H1 (cell line): ENCODE results near the gene UBASH3A. TPM values are rescaled to one million over a fixed set of nuclear protein-coding genes. Genes with fewer than 3 reads are reported as not detected.

Experiments
- CTCF ChIA-PET: fragments of 300-600 bp; sonication (Branson Sonifier 250); formaldehyde crosslinking; loops from one replicate; lab custom pipeline; 2021; ENCODE audit not compliant: partially characterized antibody; lab: Charles Lee
- POLR2A ChIA-PET: fragments of 300-600 bp; sonication (Branson Sonifier 250); formaldehyde crosslinking; loops from one replicate; lab custom pipeline; 2021; ENCODE audit warnings: inconsistent platforms; ENCODE audit not compliant: partially characterized antibody; lab: Charles Lee
- DNase-seq, 2 experiments: peaks; one replicate each; pipeline versions ENCODE4 v3.0.0 to v3.0.0-alpha.2; 2010 to 2022; ENCODE audit warnings: low spot score in 2 of 2, low read depth in 1 of 2, mixed read lengths in 1 of 2
- FAIRE-seq: peaks from 2 replicates; lab custom pipeline; 2011; peaks lifted over from hg19 to GRCh38; lab: Jason Lieb, UNC
- H2AFZ ChIP-seq: 2 replicates; pipeline ENCODE4 v1.8.1; 2012; ENCODE audit warnings: low read length, inconsistent platforms
- H2AK5ac ChIP-seq: 2 replicates; pipeline ENCODE4 v1.6.1; 2013; ENCODE audit warnings: low read depth, low read length
- H2BK120ac ChIP-seq: replicated peaks from 2 replicates; pipeline ENCODE3; 2013; ENCODE audit warnings: low read depth, low read length, inconsistent platforms
- H2BK12ac ChIP-seq: 2 replicates; pipeline ENCODE4 v1.6.1; 2013; ENCODE audit warnings: low read depth, low read length
- H2BK15ac ChIP-seq: 2 replicates; pipeline ENCODE4 v1.6.1; 2013; ENCODE audit warnings: low read length
- H2BK20ac ChIP-seq: 2 replicates; pipeline ENCODE4 v1.6.1; 2013; ENCODE audit warnings: low read length
- H2BK5ac ChIP-seq: 2 replicates; pipeline ENCODE4 v1.6.1; 2013; ENCODE audit warnings: low read depth, low read length
- H3K14ac ChIP-seq: 2 replicates; pipeline ENCODE4 v1.6.1; 2013; ENCODE audit warnings: inconsistent platforms; ENCODE audit not compliant: insufficient read length
- H3K18ac ChIP-seq: 2 replicates; pipeline ENCODE4 v1.6.1; 2013; ENCODE audit warnings: low read length; ENCODE audit errors: extremely low read depth
- H3K23ac ChIP-seq: 2 replicates; pipeline ENCODE4 v1.6.1; 2013; ENCODE audit warnings: inconsistent platforms; ENCODE audit not compliant: insufficient read length
- H3K23me2 ChIP-seq: 2 replicates; pipeline ENCODE4 v1.6.1; 2013; ENCODE audit warnings: low read depth, low read length
- H3K27ac ChIP-seq: 2 replicates; pipeline ENCODE4 v1.6.1; 2011; ENCODE audit warnings: low read depth, low read length, inconsistent platforms
- H3K27me3 ChIP-seq, 4 experiments: replicated peaks in 1 of 4; 1 replicate in 1 of 4; 2 replicates in 3 of 4; pipeline versions ENCODE4 v1.6.1 to v1.8.1; 2011 to 2013; ENCODE audit warnings: low read length in 3 of 4, mild to moderate bottlenecking in 3 of 4, inconsistent platforms in 2 of 4, mixed read lengths in 2 of 4, moderate library complexity in 1 of 4; ENCODE audit not compliant: control insufficient read depth in 3 of 4, insufficient read depth in 3 of 4; ENCODE audit errors: extremely low read depth in 1 of 4
- H3K36me3 ChIP-seq, 4 experiments: 2 replicates each; pipeline versions ENCODE4 v1.6.1 to v1.8.1; 2011 to 2013; ENCODE audit warnings: mild to moderate bottlenecking in 4 of 4, low read length in 3 of 4, moderate library complexity in 2 of 4, control low read depth in 1 of 4, inconsistent platforms in 1 of 4; ENCODE audit not compliant: insufficient read depth in 4 of 4, control insufficient read depth in 2 of 4
- H3K4ac ChIP-seq: replicated peaks from 2 replicates; pipeline ENCODE3; 2013; ENCODE audit warnings: low read length, low read depth, mixed read lengths, inconsistent platforms; ENCODE audit not compliant: insufficient read length
- H3K4me1 ChIP-seq, 4 experiments: replicated peaks in 1 of 4; 1 replicate in 1 of 4; 2 replicates in 3 of 4; pipeline versions ENCODE4 v1.6.1 to v1.8.1; 2011 to 2013; ENCODE audit warnings: low read length in 3 of 4, inconsistent platforms in 2 of 4, mixed read lengths in 1 of 4; ENCODE audit not compliant: insufficient read depth in 4 of 4, control insufficient read depth in 3 of 4
- H3K4me2 ChIP-seq, 2 experiments: 2 replicates each; pipeline versions ENCODE4 v1.6.1 to v1.8.1; 2011 to 2013; ENCODE audit warnings: low read depth in 2 of 2, low read length in 2 of 2, control low read depth in 1 of 2, inconsistent platforms in 1 of 2, mild to moderate bottlenecking in 1 of 2; ENCODE audit not compliant: insufficient read depth in 1 of 2
- H3K4me3 ChIP-seq, 4 experiments: fragments of 200-600, 300-600 bp in 1 of 4; sonication (generic), shearing (Covaris generic), sonication (Bioruptor Twin) in 1 of 4; 2 replicates each; pipeline versions ENCODE4 v1.5.1 to v1.8.1; 2011 to 2016; ENCODE audit warnings: low read length in 4 of 4, low read depth in 3 of 4, control low read depth in 2 of 4, inconsistent platforms in 2 of 4, mild to moderate bottlenecking in 2 of 4, mixed read lengths in 1 of 4, moderate library complexity in 1 of 4; ENCODE audit not compliant: insufficient read depth in 2 of 4; ENCODE audit errors: extremely low read depth in 1 of 4
- H3K56ac ChIP-seq: replicated peaks from 2 replicates; pipeline ENCODE3; 2013; ENCODE audit warnings: low read depth, mild to moderate bottlenecking, mixed read lengths, low read length, inconsistent platforms; ENCODE audit not compliant: insufficient read length
- H3K79me1 ChIP-seq: 2 replicates; pipeline ENCODE4 v1.6.1; 2013; ENCODE audit warnings: low read depth, low read length, control low read depth
- H3K79me2 ChIP-seq, 2 experiments: 2 replicates each; pipeline versions ENCODE4 v1.6.1 to v1.8.1; 2012 to 2013; ENCODE audit warnings: low read length in 2 of 2, mild to moderate bottlenecking in 2 of 2, inconsistent platforms in 1 of 2; ENCODE audit not compliant: insufficient read depth in 2 of 2, control insufficient read depth in 1 of 2
- H3K9ac ChIP-seq, 4 experiments: replicated peaks in 1 of 4; 1 replicate in 1 of 4; 2 replicates in 3 of 4; pipeline versions ENCODE4 v1.6.1 to v1.8.1; 2011 to 2013; ENCODE audit warnings: low read depth in 3 of 4, low read length in 3 of 4, control low read depth in 2 of 4, mild to moderate bottlenecking in 2 of 4, moderate library complexity in 2 of 4, inconsistent platforms in 1 of 4; ENCODE audit errors: extremely low read depth in 1 of 4
- H3K9me3 ChIP-seq, 2 experiments: 2 replicates each; pipeline versions ENCODE4 v1.6.1 to v1.8.1; 2012 to 2013; ENCODE audit warnings: mild to moderate bottlenecking in 2 of 2, moderate library complexity in 2 of 2, control low read depth in 1 of 2, inconsistent platforms in 1 of 2, low read depth in 1 of 2, low read length in 1 of 2, mixed read lengths in 1 of 2; ENCODE audit not compliant: insufficient read depth in 2 of 2
- H4K20me1 ChIP-seq, 2 experiments: replicated peaks in 1 of 2; 2 replicates each; pipeline versions ENCODE3 to v1.8.1; 2011 to 2013; ENCODE audit warnings: inconsistent platforms in 2 of 2, low read length in 2 of 2, mild to moderate bottlenecking in 1 of 2; ENCODE audit not compliant: insufficient read depth in 2 of 2, control insufficient read depth in 1 of 2
- H4K5ac ChIP-seq: 2 replicates; pipeline ENCODE4 v1.6.1; 2013; ENCODE audit warnings: low read length, low read depth, mixed read lengths, inconsistent platforms; ENCODE audit not compliant: insufficient read length
- H4K8ac ChIP-seq: 2 replicates; pipeline ENCODE4 v1.8.0; 2013; ENCODE audit warnings: mild to moderate bottlenecking, moderate library complexity, low read length, inconsistent platforms; ENCODE audit not compliant: insufficient read depth; ENCODE audit errors: extremely low read depth
- H4K91ac ChIP-seq: replicated peaks from 2 replicates; pipeline ENCODE3; 2013; ENCODE audit warnings: low read length, mixed read lengths, inconsistent platforms; ENCODE audit not compliant: insufficient read length
- ASH2L ChIP-seq: fragments of 200-600, 300-600 bp; sonication (generic); IDR thresholded peaks from one replicate; pipeline ENCODE4 v1.7.1; 2017; ENCODE audit warnings: low read length
- EGR1 ChIP-seq: IDR thresholded peaks from 2 replicates; pipeline ENCODE4 v1.6.1; 2011; ENCODE audit warnings: low read depth, low read length, borderline replicate concordance
- JUND ChIP-seq: IDR thresholded peaks from 2 replicates; pipeline ENCODE4 v1.6.1; 2011; ENCODE audit warnings: mild to moderate bottlenecking, improper control_type of control experiment, low read length
- POU5F1 ChIP-seq: IDR thresholded peaks from 2 replicates; pipeline ENCODE4 v1.6.1; 2011; ENCODE audit warnings: low read depth, mild to moderate bottlenecking, low read length, moderate library complexity
- SP4 ChIP-seq: IDR thresholded peaks from 2 replicates; pipeline ENCODE4 v1.6.1; 2012; ENCODE audit warnings: low read length, inconsistent platforms
- SRF ChIP-seq: IDR thresholded peaks from 2 replicates; pipeline ENCODE4 v1.6.1; 2011; ENCODE audit warnings: mild to moderate bottlenecking, low read depth, low read length, moderate library complexity
- SUZ12 ChIP-seq: fragments of 200-600 bp; sonication (generic); IDR thresholded peaks from 2 replicates; pipeline ENCODE4 v1.6.1; 2012; ENCODE audit warnings: mild to moderate bottlenecking, inconsistent platforms, low read length, moderate library complexity, mixed read lengths
- WGBS, 2 experiments: shearing (Covaris generic) in 1 of 2; methylation state at CpG; one replicate each; pipeline versions ENCODE4 v1.1.6 to v1.1.7; 2013 to 2015; ENCODE audit warnings: low lambda C conversion rate in 2 of 2, mixed read lengths in 2 of 2, inconsistent platforms in 1 of 2, low coverage in 1 of 2, missing lambda C conversion rate in 1 of 2; ENCODE audit not compliant: insufficient replicate concordance in 2 of 2, insufficient coverage in 1 of 2, insufficient read length in 1 of 2; ENCODE audit errors: extremely low coverage in 1 of 2, missing lambda C conversion rate in 1 of 2; 5-methylcytosine and 5-hydroxymethylcytosine counted together
- polyA plus RNA-seq, 7 experiments: library from polyadenylated mRNA; depleted of rRNA in 3 of 7; stranded (reverse) in 5 of 7; unstranded in 2 of 7; fragments of >200 nt in 5 of 7; fragments of 200-250 nt in 2 of 7; gene quantifications; 1 replicate in 5 of 7; 2 replicates in 1 of 7; 4 replicates in 1 of 7; pipeline versions ENCODE4 v1.2.1 to v1.2.3, GENCODE V29; 2011 to 2013; ENCODE audit warnings: missing spikeins in 2 of 7, mixed read lengths in 2 of 7
- total RNA-seq: library from RNA; stranded (reverse); fragmentation: NEBNext Ultra II Directional; extraction: Animal tissue kit (Norgen Biotek cat#: 25700); gene quantifications from 2 replicates; pipeline ENCODE4 v1.2.1, GENCODE V29; 2021
- TF ChIP-seq, protein P1 (sequence below): IDR thresholded peaks from 2 replicates; pipeline ENCODE4 v1.6.1; 2012; ENCODE audit warnings: low read length, inconsistent platforms
- TF ChIP-seq, protein P2 (sequence below): IDR thresholded peaks from 2 replicates; pipeline ENCODE4 v1.6.1; 2012; ENCODE audit warnings: inconsistent platforms

The UBASH3A gene
- total and polyA plus RNA-seq, 2 of the 8 experiments (the other 6 are each of a cell fraction or from before 2014, with no cell fraction given) = not detected

GRCh38 chr21:42404539-42404938 is 837 bp downstream of the UBASH3A start:
- H2BK5ac ChIP-seq = no peak overlapping the region
- no peak overlapping the region for H2BK15ac ChIP-seq
- no peaks in the 10 kb centered on the region for H3K4me1 ChIP-seq
- H3K9ac ChIP-seq = no peak overlapping the region
- H2BK12ac ChIP-seq = no peak overlapping the region
- no peak overlapping the region for H4K5ac ChIP-seq
- FAIRE-seq (no peak), DNase-seq (no peak)
- WGBS, 2 experiments = 80% methylated on average over 10 of the region's 10 CpGs; no CpG with 5 or more reads in 1 of the 2 experiments
- H3K36me3 ChIP-seq = no peaks in the 10 kb centered on the region
- no peak overlapping the region for H3K23ac ChIP-seq
- no peak overlapping the region for H3K4ac ChIP-seq
- no peak overlapping the region for H3K4me3 ChIP-seq
- no peaks in the 10 kb centered on the region for H3K23me2 ChIP-seq
- H3K79me1 ChIP-seq = no peaks in the 10 kb centered on the region
- no peak overlapping the region for H2BK20ac ChIP-seq
- H4K20me1 ChIP-seq = no peaks in the 10 kb centered on the region
- ChIA-PET POLR2A (interaction anchor here (1.4 kb wide), 1 partner anchor 15 kb away, joined by 3 read pairs; no protein-coding TSS in a partner anchor), CTCF (interaction anchor here (0.7 to 2.5 kb wide), 5 partner anchors 11 to 66 kb away, joined by 3 to 7 read pairs (median 4); no protein-coding TSS in a partner anchor)
- no peak overlapping the region for H3K4me2 ChIP-seq
- H3K9me3 ChIP-seq = peaks cover 3 to 7% of the 10 kb centered on the region in 2 experiments; a peak in 2 of 4 replicates
- H2AFZ ChIP-seq = no peak overlapping the region
- no peak overlapping the region for H3K27ac ChIP-seq
- no peaks in the 10 kb centered on the region for H3K27me3 ChIP-seq
- H2AK5ac ChIP-seq = no peak overlapping the region
- no peak for TF ChIP-seq JUND
- TF ChIP-seq, protein P1, sequence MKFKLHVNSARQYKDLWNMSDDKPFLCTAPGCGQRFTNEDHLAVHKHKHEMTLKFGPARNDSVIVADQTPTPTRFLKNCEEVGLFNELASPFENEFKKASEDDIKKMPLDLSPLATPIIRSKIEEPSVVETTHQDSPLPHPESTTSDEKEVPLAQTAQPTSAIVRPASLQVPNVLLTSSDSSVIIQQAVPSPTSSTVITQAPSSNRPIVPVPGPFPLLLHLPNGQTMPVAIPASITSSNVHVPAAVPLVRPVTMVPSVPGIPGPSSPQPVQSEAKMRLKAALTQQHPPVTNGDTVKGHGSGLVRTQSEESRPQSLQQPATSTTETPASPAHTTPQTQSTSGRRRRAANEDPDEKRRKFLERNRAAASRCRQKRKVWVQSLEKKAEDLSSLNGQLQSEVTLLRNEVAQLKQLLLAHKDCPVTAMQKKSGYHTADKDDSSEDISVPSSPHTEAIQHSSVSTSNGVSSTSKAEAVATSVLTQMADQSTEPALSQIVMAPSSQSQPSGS = no peak
- TF ChIP-seq, protein P2, sequence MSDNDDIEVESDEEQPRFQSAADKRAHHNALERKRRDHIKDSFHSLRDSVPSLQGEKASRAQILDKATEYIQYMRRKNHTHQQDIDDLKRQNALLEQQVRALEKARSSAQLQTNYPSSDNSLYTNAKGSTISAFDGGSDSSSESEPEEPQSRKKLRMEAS = no peak
- TF ChIP-seq ASH2L = no peak
- no peak for TF ChIP-seq SRF
- no peak for TF ChIP-seq SP4
- TF ChIP-seq POU5F1 = no peak
- no peak for TF ChIP-seq SUZ12
- TF ChIP-seq EGR1 = no peak
- H2BK120ac ChIP-seq = no peak overlapping the region
- no peak overlapping the region for H3K18ac ChIP-seq
- H3K56ac ChIP-seq = no peak overlapping the region
- no peak overlapping the region for H4K8ac ChIP-seq
- no peaks in the 10 kb centered on the region for H3K79me2 ChIP-seq
- H3K14ac ChIP-seq = no peak overlapping the region
- H4K91ac ChIP-seq = no peak overlapping the region
